AG09319 (cell line): ENCODE measurements around the gene CACNA2D4.

Experiments
- DNase-seq: peaks from one replicate; pipeline ENCODE4 v3.0.0-alpha.2; 2010; ENCODE audit warnings: low read depth; ENCODE audit errors: extremely low read depth
- CTCF ChIP-seq: IDR thresholded peaks from 2 replicates; pipeline ENCODE4 v1.5.1; 2011; ENCODE audit warnings: low read depth, mild to moderate bottlenecking, inconsistent platforms, low read length, moderate library complexity

Gene CACNA2D4

GRCh38 chr12:1808798-1809480 is 109.5 kb downstream of the CACNA2D4 start:
- DNase-seq, result no peak
- no peak for TF ChIP-seq CTCF

GRCh38 chr12:1808036-1808797 is 110.2 kb downstream of the CACNA2D4 start:
- no peak for DNase-seq
- no peak for TF ChIP-seq CTCF

- DNase-seq, result no peak
- TF ChIP-seq CTCF, result no peak
Measured at GRCh38 chr12:1807087-1807860, 111.2 kb downstream of the CACNA2D4 start.

- DNase-seq, result no peak
Measured at GRCh38 chr12:1806301-1807086, 112.0 kb downstream of the CACNA2D4 start.

GRCh38 chr12:1805441-1806081 is 112.9 kb downstream of the CACNA2D4 start:
- TF ChIP-seq CTCF, result no peak
- DNase-seq, result no peak

More at GRCh38 chr12:1806301-1807086, 112.0 kb downstream of the CACNA2D4 start:
- TF ChIP-seq CTCF, result no peak

- DNase-seq, result peak; percentile 80
- TF ChIP-seq CTCF, result no peak
Measured at GRCh38 chr12:1804545-1805332, 113.7 kb downstream of the CACNA2D4 start.
